Fibroblast of lung (primary cell): ENCODE measurements around the gene DNAJA2.

Experiments
- CTCF ChIP-seq, 2 donors: IDR thresholded peaks in 1 of 2; conservative IDR thresholded peaks in 1 of 2; 1 replicate in 1 of 2; 2 replicates in 1 of 2; pipeline ENCODE4 v1.5.1; 2011 to 2012; ENCODE audit warnings: low read length in 2 of 2, control low read depth in 1 of 2, inconsistent platforms in 1 of 2, low read depth in 1 of 2, mild to moderate bottlenecking in 1 of 2
- EZH2 ChIP-seq: IDR thresholded peaks from 2 replicates; pipeline ENCODE4 v1.5.1; 2012; ENCODE audit warnings: low read length, control low read depth, mild to moderate bottlenecking; ENCODE audit errors: missing control alignments

GRCh38 chr16:46911650-46912049 lies 61.8 kb downstream of the DNAJA2 start:
- TF ChIP-seq CTCF (conservative IDR thresholded peaks at IDR 0.05 in 1 of 2, IDR thresholded peaks at IDR 0.05 in 1 of 2; ENCODE audit: low read depth in 1 of 2, low read length in 2 of 2) (no peak), EZH2 (no peak)
